CD4-positive, alpha-beta T cell (primary cell): ENCODE results near the gene LRP1B. TPM values are rescaled to one million over a fixed set of nuclear protein-coding genes. Genes with fewer than 3 reads are reported as not detected.

Experiments
- ATAC-seq: fragments of 200-7000 bp; cut with Tn5 transposase; one replicate; pipeline ENCODE4 v1.10.0; 2022; ENCODE audit warnings: mild to moderate bottlenecking; ENCODE audit not compliant: poor library complexity
- CTCF ChIA-PET: fragments of 350-600 bp; sonication (Branson Sonifier 250); formaldehyde crosslinking; loops from one replicate; lab custom pipeline; 2021; ENCODE audit warnings: antibody characterized with exemption, inconsistent platforms; lab: Charles Lee
- POLR2A ChIA-PET: fragments of 350-600 bp; sonication (Branson Sonifier 250); formaldehyde crosslinking; loops from one replicate; lab custom pipeline; 2021; ENCODE audit warnings: antibody characterized with exemption, inconsistent platforms; lab: Charles Lee
- DNase-seq, 14 experiments: peaks; one replicate each; pipeline ENCODE4 v3.0.0-alpha.2; 2013 to 2020; ENCODE audit warnings: mixed read lengths in 2 of 14
- H3K27ac ChIP-seq, 2 donors: one replicate each; pipeline versions ENCODE4 v1.5.1 to v1.7.0; 2013; ENCODE audit warnings: low read length in 2 of 2, low read depth in 1 of 2, mild to moderate bottlenecking in 1 of 2
- H3K27me3 ChIP-seq, 2 experiments: 1 replicate in 1 of 2; 2 replicates in 1 of 2; pipeline versions ENCODE4 v1.6.1 to v1.7.0; 2013; ENCODE audit warnings: low read length in 2 of 2, control low read depth in 1 of 2, mild to moderate bottlenecking in 1 of 2, moderate library complexity in 1 of 2; ENCODE audit not compliant: insufficient read depth in 2 of 2, control insufficient read depth in 1 of 2
- H3K36me3 ChIP-seq: one replicate; pipeline ENCODE4 v1.6.1; 2013; ENCODE audit warnings: low read length, control low read depth; ENCODE audit not compliant: insufficient read depth
- H3K4me1 ChIP-seq: one replicate; pipeline ENCODE4 v1.6.1; 2013; ENCODE audit warnings: low read length, control low read depth; ENCODE audit not compliant: insufficient read depth
- H3K4me3 ChIP-seq: one replicate; pipeline ENCODE4 v1.5.1; 2013; ENCODE audit warnings: mild to moderate bottlenecking, low read length, moderate library complexity
- H3K9me3 ChIP-seq, 2 experiments: 1 replicate in 1 of 2; 2 replicates in 1 of 2; pipeline versions ENCODE4 v1.6.1 to v1.7.0; 2013; ENCODE audit warnings: low read length in 2 of 2, mild to moderate bottlenecking in 2 of 2, control low read depth in 1 of 2, moderate library complexity in 1 of 2; ENCODE audit not compliant: control insufficient read depth in 1 of 2, insufficient read depth in 1 of 2
- H3K27ac Mint-ChIP-seq: one replicate; pipeline ENCODE4 v1.8.0; 2020; ENCODE audit warnings: mixed read lengths
- H3K27me3 Mint-ChIP-seq: one replicate; pipeline ENCODE4 v1.8.0; 2021; ENCODE audit warnings: mixed read lengths
- H3K36me3 Mint-ChIP-seq: one replicate; pipeline ENCODE4 v1.8.0; 2021; ENCODE audit warnings: low read depth, mixed read lengths
- H3K4me1 Mint-ChIP-seq: one replicate; pipeline ENCODE4 v1.8.0; 2021; ENCODE audit warnings: low read depth, mixed read lengths
- H3K4me3 Mint-ChIP-seq: one replicate; pipeline ENCODE4 v1.8.0; 2020; ENCODE audit warnings: mild to moderate bottlenecking, mixed read lengths
- H3K9me3 Mint-ChIP-seq: one replicate; pipeline ENCODE4 v1.8.0; 2020; ENCODE audit warnings: mixed read lengths
- intact Hi-C, 2 experiments: fragments of 100-400 bp; cut with DNase I in 1 of 2; cut with micrococcal nuclease in 1 of 2; formaldehyde crosslinking; loops; one replicate each; pipeline versions ENCODE4 v1.15.1 to v1.9.0; 2023 to 2025; cut with DNase I, micrococcal nuclease
- total RNA-seq, 174 experiments: library from RNA in 2 of 174; stranded (reverse) in 2 of 174; gene quantifications; one replicate each; pipeline ENCODE4 v1.2.3 and lab custom pipeline; 2021 to 2026
- TF ChIP-seq, protein P1 (sequence below): fragments of 200-600 bp; IDR thresholded peaks from one replicate; pipeline ENCODE4 v1.8.0; 2022; ENCODE audit warnings: antibody characterized with exemption, mild to moderate bottlenecking

LRP1B gene
- total RNA-seq, 2 experiments from 2014 or later, result not detected

GRCh38 chr2:141741652-141742051 is 389.2 kb downstream of the LRP1B start:
- H3K9me3 ChIP-seq, result peaks cover 0 to 6% of the 10 kb centered on the region in 2 experiments
- no peak overlapping the region for H3K4me3 Mint-ChIP-seq
- CTCF ChIA-PET, result no interaction called here
- no peaks in the 10 kb centered on the region for H3K4me1 ChIP-seq
- DNase-seq (no peak), ATAC-seq (no peak)
- POLR2A ChIA-PET, result no interaction called here
- no peak overlapping the region for H3K4me3 ChIP-seq
- H3K9me3 Mint-ChIP-seq, result peaks cover 6% of the 10 kb centered on the region
- no peak overlapping the region for H3K27ac Mint-ChIP-seq
- no peaks in the 10 kb centered on the region for H3K27me3 ChIP-seq
- no peaks in the 10 kb centered on the region for H3K36me3 Mint-ChIP-seq
- TF ChIP-seq, protein P1, sequence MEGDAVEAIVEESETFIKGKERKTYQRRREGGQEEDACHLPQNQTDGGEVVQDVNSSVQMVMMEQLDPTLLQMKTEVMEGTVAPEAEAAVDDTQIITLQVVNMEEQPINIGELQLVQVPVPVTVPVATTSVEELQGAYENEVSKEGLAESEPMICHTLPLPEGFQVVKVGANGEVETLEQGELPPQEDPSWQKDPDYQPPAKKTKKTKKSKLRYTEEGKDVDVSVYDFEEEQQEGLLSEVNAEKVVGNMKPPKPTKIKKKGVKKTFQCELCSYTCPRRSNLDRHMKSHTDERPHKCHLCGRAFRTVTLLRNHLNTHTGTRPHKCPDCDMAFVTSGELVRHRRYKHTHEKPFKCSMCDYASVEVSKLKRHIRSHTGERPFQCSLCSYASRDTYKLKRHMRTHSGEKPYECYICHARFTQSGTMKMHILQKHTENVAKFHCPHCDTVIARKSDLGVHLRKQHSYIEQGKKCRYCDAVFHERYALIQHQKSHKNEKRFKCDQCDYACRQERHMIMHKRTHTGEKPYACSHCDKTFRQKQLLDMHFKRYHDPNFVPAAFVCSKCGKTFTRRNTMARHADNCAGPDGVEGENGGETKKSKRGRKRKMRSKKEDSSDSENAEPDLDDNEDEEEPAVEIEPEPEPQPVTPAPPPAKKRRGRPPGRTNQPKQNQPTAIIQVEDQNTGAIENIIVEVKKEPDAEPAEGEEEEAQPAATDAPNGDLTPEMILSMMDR, result no peak
- no peaks in the 10 kb centered on the region for H3K27me3 Mint-ChIP-seq
- intact Hi-C loops, result no loop called here
- H3K27ac ChIP-seq, result no peak overlapping the region
- no peaks in the 10 kb centered on the region for H3K36me3 ChIP-seq
- H3K4me1 Mint-ChIP-seq, result no peaks in the 10 kb centered on the region

GRCh38 chr2:141737492-141738255 is 393.1 kb downstream of the LRP1B start:
- Histone ChIP-seq H3K27me3 (no peaks in the 10 kb centered on the region), H3K4me1 (no peaks in the 10 kb centered on the region), H3K9me3 (no peaks in the 10 kb centered on the region), H3K27ac (no peak overlapping the region), H3K36me3 (no peaks in the 10 kb centered on the region), H3K4me3 (no peak overlapping the region)
- Mint-ChIP-seq H3K4me1 (no peaks in the 10 kb centered on the region), H3K27ac (no peak overlapping the region), H3K4me3 (no peak overlapping the region), H3K36me3 (no peaks in the 10 kb centered on the region), H3K9me3 (peaks cover 11% of the 10 kb centered on the region), H3K27me3 (no peaks in the 10 kb centered on the region)
- ChIA-PET POLR2A (no interaction called here), CTCF (no interaction called here)
- TF ChIP-seq, protein P1, result no peak
- ATAC-seq, result no peak
- no peak for DNase-seq
- intact Hi-C loops, result no loop called here

GRCh38 chr2:141736466-141736865 is 394.4 kb downstream of the LRP1B start:
- no peaks in the 10 kb centered on the region for H3K27me3 Mint-ChIP-seq
- Histone ChIP-seq H3K9me3 (no peaks in the 10 kb centered on the region), H3K36me3 (no peaks in the 10 kb centered on the region), H3K4me3 (no peak overlapping the region), H3K4me1 (no peaks in the 10 kb centered on the region), H3K27ac (no peak overlapping the region), H3K27me3 (no peaks in the 10 kb centered on the region)
- intact Hi-C loops, result no loop called here
- peaks cover 11% of the 10 kb centered on the region for H3K9me3 Mint-ChIP-seq
- ChIA-PET POLR2A (no interaction called here), CTCF (no interaction called here)
- no peak overlapping the region for H3K4me3 Mint-ChIP-seq
- ATAC-seq (no peak), DNase-seq (no peak)
- TF ChIP-seq, protein P1, result no peak
- H3K27ac Mint-ChIP-seq, result no peak overlapping the region
- no peaks in the 10 kb centered on the region for H3K4me1 Mint-ChIP-seq
- H3K36me3 Mint-ChIP-seq, result no peaks in the 10 kb centered on the region
